NCI-H1048 (cell line): Measurements from ENCODE around the gene TAF9.
"Not testable (repeated sequence)": the region's sequence is repeated elsewhere in the genome, so short reads cannot be mapped to it uniquely, and the experiment has no call there.

Experiments
- DNase-seq: peaks from one replicate; lab custom pipeline; 2025; lab: John Stamatoyannopoulos, UW

The TAF9 gene

GRCh38 chr5:69335341-69335935 lies 33.9 kb downstream of the TAF9 start:
- no peak for DNase-seq

GRCh38 chr5:69334793-69335268 lies 34.5 kb downstream of the TAF9 start:
- DNase-seq: peak; percentile 31

GRCh38 chr5:69333668-69334315 lies 35.5 kb downstream of the TAF9 start:
- DNase-seq: not testable (repeated sequence)

- DNase-seq: no peak
Observed at GRCh38 chr5:69331528-69332445, 37.5 kb downstream of the TAF9 start.

- no peak for DNase-seq
Observed at GRCh38 chr5:69329905-69330489, 39.3 kb downstream of the TAF9 start.

GRCh38 chr5:69326365-69326764 lies 43.0 kb downstream of the TAF9 start:
- no peak for DNase-seq

GRCh38 chr5:69317391-69317790 lies 51.9 kb downstream of the TAF9 start:
- DNase-seq: no peak

- no peak for DNase-seq
Observed at GRCh38 chr5:69315972-69316371, 53.3 kb downstream of the TAF9 start.
